Immature natural killer cell (primary cell): Measurements from ENCODE around the gene EPC1. TPM values are rescaled to one million over a fixed set of nuclear protein-coding genes. Genes with fewer than 3 reads are reported as not detected.
"Not testable (repeated sequence)": the region's sequence is repeated elsewhere in the genome, so short reads cannot be mapped to it uniquely, and the experiment has no call there.

Experiments used
- DNase-seq, 3 donors: peaks; one replicate each; pipeline ENCODE4 v3.0.0; 2022; ENCODE audit warnings: mixed read lengths in 1 of 3
- H3K27ac Mint-ChIP-seq, 6 donors: one replicate each; pipeline ENCODE4 v1.8.0; 2020; ENCODE audit warnings: mixed read lengths in 6 of 6, mild to moderate bottlenecking in 5 of 6, inconsistent platforms in 4 of 6, moderate library complexity in 3 of 6
- H3K27me3 Mint-ChIP-seq, 3 donors: one replicate each; pipeline ENCODE4 v1.8.0; 2020 to 2021; ENCODE audit warnings: low read depth in 3 of 3, mild to moderate bottlenecking in 3 of 3, mixed read lengths in 3 of 3, moderate library complexity in 3 of 3, inconsistent platforms in 1 of 3
- H3K36me3 Mint-ChIP-seq, 3 donors: one replicate each; pipeline ENCODE4 v1.8.0; 2020; ENCODE audit warnings: mixed read lengths in 3 of 3, inconsistent platforms in 2 of 3, mild to moderate bottlenecking in 2 of 3
- H3K4me1 Mint-ChIP-seq, 2 donors: one replicate each; pipeline ENCODE4 v1.8.0; 2020; ENCODE audit warnings: inconsistent platforms in 2 of 2, mild to moderate bottlenecking in 2 of 2, mixed read lengths in 2 of 2, moderate library complexity in 1 of 2
- H3K4me3 Mint-ChIP-seq, 5 donors: one replicate each; pipeline ENCODE4 v1.8.0; 2020; ENCODE audit warnings: mild to moderate bottlenecking in 5 of 5, mixed read lengths in 5 of 5, inconsistent platforms in 3 of 5, moderate library complexity in 3 of 5
- H3K9me3 Mint-ChIP-seq, 6 donors: one replicate each; pipeline ENCODE4 v1.8.0; 2020; ENCODE audit warnings: mild to moderate bottlenecking in 6 of 6, mixed read lengths in 6 of 6, inconsistent platforms in 4 of 6, moderate library complexity in 3 of 6
- polyA plus RNA-seq, 3 donors: library from polyadenylated mRNA; unstranded; fragments of 300-500 nt; fragmentation: Illumina TruSeq; gene quantifications; one replicate each; pipeline ENCODE4 v1.2.3, GENCODE V29; 2021

Gene EPC1
- polyA plus RNA-seq, 3 donors from 2014 or later, result 43.1 to 63.4 (median 50.5) TPM

DNA sequence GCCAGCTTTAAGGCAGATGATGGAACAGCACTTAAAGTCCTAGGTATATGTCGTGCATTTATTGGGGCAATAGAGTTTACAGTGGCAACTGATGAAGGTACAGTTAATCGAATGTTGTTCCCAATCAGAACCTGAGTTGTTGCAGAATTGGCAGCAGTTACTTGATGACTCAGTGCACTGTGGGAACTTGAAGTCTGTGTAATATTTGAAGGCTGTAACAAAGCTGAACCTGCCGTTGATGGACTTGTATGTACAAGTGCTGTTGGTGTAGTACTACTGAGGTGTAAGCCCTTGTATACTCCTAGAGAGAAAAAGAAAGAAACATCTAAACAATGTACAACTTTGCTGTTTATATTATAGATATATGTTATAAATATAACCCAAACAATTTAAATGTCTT is 75.3 kb downstream of the EPC1 start:
- peak overlapping the region in 1 of 6 donors; percentile 53 for H3K27ac Mint-ChIP-seq
- H3K36me3 Mint-ChIP-seq, result peaks cover 0 to 49% (median 35%) of the 10 kb centered on the region in 3 donors
- H3K4me1 Mint-ChIP-seq, result peaks cover 10 to 52% of the 10 kb centered on the region in 2 donors
- peaks cover 2 to 5% (median 2%) of the 10 kb centered on the region in 3 donors for H3K27me3 Mint-ChIP-seq
- DNase-seq, result no peak
- H3K9me3 Mint-ChIP-seq, result no peaks in the 10 kb centered on the region
- H3K4me3 Mint-ChIP-seq, result no peak overlapping the region

DNA sequence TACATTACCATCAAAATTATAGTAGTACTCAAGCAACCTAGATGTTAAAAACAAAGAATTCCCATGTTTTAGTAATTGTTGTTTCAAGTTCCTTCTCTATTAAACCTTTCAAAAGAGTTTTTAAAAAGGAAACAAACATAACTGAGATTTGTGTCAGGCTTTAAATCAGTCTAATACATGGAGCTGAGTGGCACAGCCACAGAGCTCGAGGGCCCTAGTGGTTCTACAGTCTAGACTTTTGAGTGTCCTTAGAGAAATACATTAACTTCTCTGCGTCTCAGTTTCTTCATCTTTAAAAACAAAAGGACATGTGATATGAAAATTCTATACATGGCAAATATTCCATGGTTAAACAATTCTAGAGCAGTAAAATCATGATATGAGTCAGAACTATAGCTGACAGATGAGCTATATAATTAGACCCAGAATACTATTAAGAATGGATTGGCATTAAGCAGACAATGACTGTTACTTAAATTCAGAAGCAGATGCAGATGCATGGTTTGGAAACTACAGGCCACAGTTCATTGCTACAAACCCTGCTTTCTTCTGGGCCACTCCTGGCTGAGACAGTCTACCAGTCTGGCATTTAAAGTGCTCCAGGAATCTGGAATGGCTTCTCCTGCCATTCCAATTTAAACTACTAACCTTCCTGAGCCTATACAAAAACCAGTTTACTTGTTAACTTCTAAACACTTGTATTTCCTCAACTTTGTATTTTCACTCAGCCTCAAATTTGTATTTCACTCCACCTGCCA is 77.4 kb downstream of the EPC1 start:
- Mint-ChIP-seq H3K36me3 (peaks cover 0 to 49% (median 31%) of the 10 kb centered on the region in 3 donors), H3K9me3 (no peaks in the 10 kb centered on the region), H3K27ac (peak overlapping the region in 4 of 6 donors; percentile 1 to 51 (median 42)), H3K4me1 (peaks cover 6 to 43% of the 10 kb centered on the region in 2 donors), H3K4me3 (no peak overlapping the region), H3K27me3 (peaks cover 2 to 5% (median 3%) of the 10 kb centered on the region in 3 donors)
- no peak for DNase-seq

DNA sequence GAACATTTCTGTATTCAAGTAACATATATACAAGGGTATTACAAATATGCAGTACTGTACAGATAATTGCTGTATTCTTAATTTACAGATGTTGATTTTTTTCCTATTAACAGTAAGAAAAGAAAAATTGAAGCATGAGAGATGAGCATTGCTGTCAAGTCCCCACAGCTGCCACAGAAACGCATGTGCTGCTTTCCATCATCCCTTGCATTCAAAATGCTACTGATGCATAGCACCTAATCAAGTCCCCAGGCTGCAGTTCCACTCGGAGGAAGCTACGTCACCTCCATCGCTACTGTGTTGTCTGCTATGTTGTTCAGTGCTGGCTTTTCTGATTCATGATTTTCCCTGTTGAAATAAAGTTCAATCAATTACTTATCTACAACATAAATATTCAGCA is 78.2 kb downstream of the EPC1 start:
- Mint-ChIP-seq H3K4me3 (no peak overlapping the region), H3K27me3 (peaks cover 2 to 5% (median 3%) of the 10 kb centered on the region in 3 donors), H3K9me3 (no peaks in the 10 kb centered on the region), H3K36me3 (peaks cover 0 to 49% (median 30%) of the 10 kb centered on the region in 3 donors), H3K27ac (peak overlapping the region in 1 of 6 donors; percentile 34), H3K4me1 (peaks cover 5 to 36% of the 10 kb centered on the region in 2 donors)
- no peak for DNase-seq

DNA sequence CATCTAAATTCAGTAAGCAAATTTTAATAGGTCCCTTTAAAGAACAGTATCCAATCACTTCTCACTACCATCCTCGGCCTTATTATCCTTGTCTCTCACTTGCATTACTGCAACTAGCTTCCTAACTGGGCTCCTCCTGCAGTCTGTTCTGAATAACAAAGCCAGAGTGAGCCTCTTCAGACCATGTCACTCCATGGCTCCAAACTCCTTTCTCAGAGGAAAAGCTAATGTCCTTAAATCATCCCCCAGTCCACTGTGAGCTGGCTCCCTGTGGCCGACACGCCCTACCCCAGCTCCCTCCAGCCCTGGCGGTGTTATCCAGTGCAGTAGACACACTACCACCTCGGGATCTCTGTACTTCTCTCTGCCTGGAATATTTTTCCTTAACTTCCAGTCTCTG is 80.0 kb downstream of the EPC1 start:
- peaks cover 0 to 41% (median 30%) of the 10 kb centered on the region in 3 donors for H3K36me3 Mint-ChIP-seq
- peak overlapping the region in 5 of 6 donors; percentile 25 to 80 (median 55) for H3K27ac Mint-ChIP-seq
- no peaks in the 10 kb centered on the region for H3K9me3 Mint-ChIP-seq
- peaks cover 13 to 36% of the 10 kb centered on the region in 2 donors for H3K4me1 Mint-ChIP-seq
- peaks cover 2 to 5% (median 3%) of the 10 kb centered on the region in 3 donors for H3K27me3 Mint-ChIP-seq
- DNase-seq, result no peak
- no peak overlapping the region for H3K4me3 Mint-ChIP-seq

DNA sequence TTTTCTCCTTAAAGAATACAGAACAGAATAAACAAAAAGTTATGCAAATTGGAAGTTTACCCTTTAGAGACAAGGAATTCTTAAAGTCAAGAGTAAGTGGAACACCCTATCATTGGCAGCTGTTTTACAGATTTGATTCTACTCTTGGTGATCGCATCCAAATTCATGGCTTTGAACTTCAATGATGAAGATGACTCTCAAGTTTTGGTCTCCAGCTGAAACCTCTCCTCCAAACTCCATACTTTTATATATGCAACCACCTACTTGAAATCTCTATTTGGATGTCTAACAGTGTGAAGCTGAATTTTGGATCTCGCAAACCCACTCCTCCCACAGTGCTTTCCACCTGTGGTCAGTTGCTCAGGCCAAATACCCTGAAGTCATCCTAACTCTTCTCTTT is 80.4 kb downstream of the EPC1 start:
- no peak overlapping the region for H3K4me3 Mint-ChIP-seq
- peaks cover 13 to 36% of the 10 kb centered on the region in 2 donors for H3K4me1 Mint-ChIP-seq
- H3K27me3 Mint-ChIP-seq, result peaks cover 2 to 5% (median 3%) of the 10 kb centered on the region in 3 donors
- H3K36me3 Mint-ChIP-seq, result peaks cover 0 to 37% (median 26%) of the 10 kb centered on the region in 3 donors
- no peak for DNase-seq
- H3K27ac Mint-ChIP-seq, result peak overlapping the region in 3 of 6 donors; percentile 25 to 65 (median 55)
- H3K9me3 Mint-ChIP-seq, result no peaks in the 10 kb centered on the region

DNA sequence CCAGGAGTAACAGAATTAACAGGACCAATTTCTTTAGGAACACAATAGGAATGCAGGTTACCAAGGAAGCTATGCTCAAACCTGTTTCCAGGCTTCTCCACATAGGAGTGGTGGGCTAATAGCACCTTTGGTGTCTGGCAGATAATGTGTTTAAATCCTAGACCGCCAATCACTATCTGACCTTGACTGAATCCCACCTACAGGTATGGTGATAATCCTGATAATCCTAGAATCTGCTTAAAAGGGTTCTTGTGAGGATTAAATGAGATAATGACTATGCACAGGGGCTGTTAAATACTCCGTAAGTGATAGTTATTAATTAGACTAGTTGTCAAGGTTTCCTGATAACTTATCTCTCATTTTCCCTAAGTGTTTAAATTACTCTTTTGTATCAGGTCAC is 81.2 kb downstream of the EPC1 start:
- no peak for DNase-seq
- H3K27ac Mint-ChIP-seq, result peak overlapping the region in 1 of 6 donors; percentile 17
- peaks cover 13 to 36% of the 10 kb centered on the region in 2 donors for H3K4me1 Mint-ChIP-seq
- H3K27me3 Mint-ChIP-seq, result peaks cover 2 to 5% (median 3%) of the 10 kb centered on the region in 3 donors
- H3K9me3 Mint-ChIP-seq, result no peaks in the 10 kb centered on the region
- H3K36me3 Mint-ChIP-seq, result peaks cover 0 to 29% (median 21%) of the 10 kb centered on the region in 3 donors
- H3K4me3 Mint-ChIP-seq, result no peak overlapping the region

DNA sequence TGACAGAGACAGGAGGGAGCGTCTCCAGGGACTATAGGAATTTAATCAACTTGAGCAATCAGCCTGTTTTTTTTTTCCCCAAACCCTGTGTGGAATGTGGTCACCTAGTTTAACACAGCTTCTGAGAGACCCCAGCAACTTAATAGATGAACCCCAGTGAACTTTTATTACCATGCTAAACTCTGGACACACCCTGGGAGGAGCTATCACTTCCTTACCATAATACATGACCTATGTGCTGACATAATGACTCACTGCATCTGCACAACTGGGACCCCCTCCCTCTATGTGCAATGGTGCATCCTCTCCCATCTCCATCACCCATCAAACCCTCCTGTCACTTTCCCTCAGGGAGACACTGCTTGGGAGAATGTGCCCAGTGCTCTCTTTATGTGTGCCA is 83.7 kb downstream of the EPC1 start:
- no peak overlapping the region for H3K4me3 Mint-ChIP-seq
- H3K36me3 Mint-ChIP-seq, result peaks cover 0 to 11% (median 10%) of the 10 kb centered on the region in 3 donors
- DNase-seq, result no peak
- peak overlapping the region in 3 of 6 donors; percentile 6 to 77 (median 21) for H3K27ac Mint-ChIP-seq
- H3K4me1 Mint-ChIP-seq, result peaks cover 13 to 18% of the 10 kb centered on the region in 2 donors
- no peaks in the 10 kb centered on the region for H3K9me3 Mint-ChIP-seq
- peaks cover 0 to 5% (median 5%) of the 10 kb centered on the region in 3 donors for H3K27me3 Mint-ChIP-seq

DNA sequence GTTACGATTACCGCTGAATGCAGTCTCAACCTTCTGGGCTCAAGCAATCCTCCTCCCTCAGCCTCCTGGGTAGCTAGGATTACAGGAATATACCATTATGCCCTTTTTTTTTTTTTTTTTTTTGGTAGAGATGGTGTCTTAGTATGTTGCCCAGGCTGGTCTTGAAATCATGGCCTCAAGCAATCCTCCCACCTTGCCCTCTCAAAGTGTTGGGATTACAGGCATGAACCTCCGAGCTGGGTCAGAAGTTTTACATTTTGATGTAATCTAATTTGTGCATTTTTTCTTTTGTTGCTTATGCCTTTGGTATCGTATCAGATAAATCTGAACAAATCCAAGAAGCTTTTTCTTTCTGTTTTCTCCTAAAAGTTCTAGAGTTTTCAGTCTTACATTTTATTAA is 87.4 kb downstream of the EPC1 start:
- Mint-ChIP-seq H3K9me3 (no peaks in the 10 kb centered on the region), H3K4me1 (peaks cover 15 to 20% of the 10 kb centered on the region in 2 donors), H3K27me3 (peaks cover 0 to 7% (median 0%) of the 10 kb centered on the region in 3 donors), H3K4me3 (no peak overlapping the region), H3K27ac (no peak overlapping the region), H3K36me3 (no peaks in the 10 kb centered on the region)
- no peak for DNase-seq

DNA sequence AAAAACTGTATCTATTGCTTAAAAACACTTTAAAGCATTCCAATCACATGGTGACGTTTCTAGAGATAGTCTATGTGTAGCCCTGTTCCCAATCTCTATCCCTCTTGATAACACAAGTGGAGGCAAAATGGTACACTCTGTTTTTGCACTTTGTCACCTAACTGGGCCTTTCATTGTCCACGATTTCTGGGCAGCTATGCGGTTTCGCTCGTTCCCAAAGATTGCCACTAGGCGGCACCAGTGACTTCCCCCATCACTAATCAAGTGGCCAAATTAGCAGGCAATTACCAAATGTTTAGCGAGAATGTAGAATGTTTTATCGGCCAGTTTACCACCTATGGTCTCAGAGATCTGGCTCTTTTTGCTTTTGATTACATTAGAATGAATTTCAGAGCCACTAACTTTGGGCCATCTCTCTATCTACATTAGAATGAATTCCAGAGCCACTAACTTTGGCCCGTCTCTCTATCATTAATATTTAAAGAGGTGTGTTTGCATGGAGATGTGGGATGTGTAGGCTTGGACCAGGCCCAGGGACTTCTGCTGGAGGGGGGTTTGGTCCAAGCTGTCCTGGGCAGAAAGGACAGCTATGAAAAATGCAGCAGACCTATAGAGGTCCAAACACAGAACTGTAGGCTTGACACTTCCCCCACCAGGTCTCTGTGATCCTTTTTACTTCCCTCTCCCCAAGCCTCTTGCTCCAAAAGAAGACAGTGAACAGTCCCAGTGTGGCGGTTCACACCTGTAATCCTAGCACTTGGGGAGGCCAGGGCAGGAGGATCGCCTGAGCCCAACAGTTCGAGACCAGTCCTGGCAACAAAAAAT is 90.1 kb downstream of the EPC1 start:
- Mint-ChIP-seq H3K27me3 (peaks cover 0 to 7% (median 0%) of the 10 kb centered on the region in 3 donors), H3K36me3 (no peaks in the 10 kb centered on the region), H3K27ac (peak overlapping the region in 1 of 6 donors; percentile 8), H3K4me1 (peaks cover 5 to 7% of the 10 kb centered on the region in 2 donors), H3K4me3 (no peak overlapping the region), H3K9me3 (no peaks in the 10 kb centered on the region)
- peak; percentile 62 to 74 (median 67) for DNase-seq

DNA sequence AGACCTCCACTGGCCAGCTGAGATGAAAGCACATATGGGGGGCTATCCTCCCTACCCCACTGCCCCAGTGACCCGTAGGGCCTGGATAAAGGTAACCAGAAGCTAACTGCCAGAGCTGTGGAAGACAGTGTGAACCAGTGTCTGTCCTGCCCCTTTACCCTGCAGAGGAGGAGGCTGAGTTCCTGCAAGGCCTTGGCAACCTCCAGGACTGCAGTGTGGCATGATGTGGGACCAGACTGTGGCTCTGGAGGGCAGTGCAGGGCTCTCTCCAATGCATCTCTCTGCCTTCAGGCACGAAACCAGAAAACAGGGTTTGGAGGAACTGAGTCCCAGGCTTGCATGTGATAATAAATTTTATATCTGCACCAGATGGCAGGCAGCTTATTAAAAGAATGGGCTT is 93.1 kb downstream of the EPC1 start:
- no peak overlapping the region for H3K4me3 Mint-ChIP-seq
- no peak overlapping the region for H3K27ac Mint-ChIP-seq
- no peak for DNase-seq
- H3K4me1 Mint-ChIP-seq, result peaks cover 5 to 7% of the 10 kb centered on the region in 2 donors
- peaks cover 1 to 7% (median 2%) of the 10 kb centered on the region in 3 donors for H3K27me3 Mint-ChIP-seq
- H3K9me3 Mint-ChIP-seq, result no peaks in the 10 kb centered on the region
- no peaks in the 10 kb centered on the region for H3K36me3 Mint-ChIP-seq

DNA sequence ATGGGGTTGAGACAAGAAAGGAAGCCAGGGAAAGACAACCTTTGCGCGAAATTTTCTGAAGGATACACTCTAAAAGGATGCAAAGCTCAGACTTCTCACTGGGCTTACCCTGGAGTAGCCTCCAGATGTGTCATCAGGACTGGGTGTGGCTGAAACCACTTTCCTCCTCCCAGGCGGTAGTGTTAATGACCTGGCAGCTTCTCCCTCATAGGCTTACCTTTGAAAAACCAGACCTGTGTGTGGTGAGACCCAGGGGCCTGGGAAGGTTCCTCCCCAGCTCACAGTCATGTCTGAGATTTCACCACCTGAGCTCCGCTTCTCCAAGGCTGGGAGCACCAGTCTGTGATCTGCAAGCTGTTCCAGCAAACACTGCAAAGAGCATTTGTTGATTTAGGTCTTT is 93.7 kb downstream of the EPC1 start:
- peaks cover 2 to 4% (median 2%) of the 10 kb centered on the region in 3 donors for H3K27me3 Mint-ChIP-seq
- H3K36me3 Mint-ChIP-seq, result no peaks in the 10 kb centered on the region
- no peak overlapping the region for H3K4me3 Mint-ChIP-seq
- DNase-seq, result no peak
- peaks cover 5 to 7% of the 10 kb centered on the region in 2 donors for H3K4me1 Mint-ChIP-seq
- H3K27ac Mint-ChIP-seq, result no peak overlapping the region
- H3K9me3 Mint-ChIP-seq, result no peaks in the 10 kb centered on the region

DNA sequence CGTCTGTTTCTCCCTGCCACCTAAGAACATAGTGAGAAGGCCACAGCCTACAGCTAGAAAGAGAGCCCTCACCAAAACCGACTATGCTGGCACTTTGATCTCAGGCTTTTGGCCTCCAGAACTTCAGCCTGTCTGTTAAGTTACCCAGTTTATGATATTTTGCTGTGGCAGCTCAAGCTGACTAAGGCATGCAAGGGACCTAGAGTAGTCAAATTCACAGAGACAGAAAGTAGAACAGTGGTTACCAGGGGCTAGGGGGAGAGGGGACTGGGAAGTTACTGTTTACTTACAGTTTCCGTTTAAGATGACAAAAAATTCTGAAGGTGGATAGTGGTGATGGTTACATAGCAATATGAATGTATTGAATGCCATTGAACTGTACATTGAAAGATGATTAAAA is 96.5 kb downstream of the EPC1 start:
- not testable (repeated sequence) for H3K36me3 Mint-ChIP-seq, H3K4me1 Mint-ChIP-seq, H3K27ac Mint-ChIP-seq, H3K9me3 Mint-ChIP-seq, H3K4me3 Mint-ChIP-seq, H3K27me3 Mint-ChIP-seq, DNase-seq

DNA sequence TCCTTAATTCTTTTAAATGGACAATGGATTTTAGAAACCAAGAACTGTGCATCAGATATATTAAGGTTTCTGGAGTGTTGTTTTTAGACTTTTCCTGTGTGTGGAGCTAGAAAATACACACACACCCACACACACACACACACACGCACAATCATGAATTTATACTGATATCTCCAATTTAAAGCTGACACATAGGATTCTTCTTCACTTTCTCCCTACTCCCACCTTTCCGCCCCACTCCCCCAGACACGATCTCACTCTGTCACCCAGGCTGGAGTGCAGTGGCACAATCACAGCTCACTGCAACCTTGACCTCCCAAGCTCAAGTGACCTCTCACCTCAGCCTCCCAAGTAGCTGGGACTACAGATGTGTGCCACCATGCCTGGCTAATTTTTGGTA is 100.3 kb downstream of the EPC1 start:
- Mint-ChIP-seq H3K27ac (no peak overlapping the region), H3K9me3 (no peaks in the 10 kb centered on the region), H3K36me3 (no peaks in the 10 kb centered on the region), H3K4me1 (no peaks in the 10 kb centered on the region), H3K27me3 (peaks cover 2 to 6% (median 2%) of the 10 kb centered on the region in 3 donors), H3K4me3 (no peak overlapping the region)
- DNase-seq, result no peak

DNA sequence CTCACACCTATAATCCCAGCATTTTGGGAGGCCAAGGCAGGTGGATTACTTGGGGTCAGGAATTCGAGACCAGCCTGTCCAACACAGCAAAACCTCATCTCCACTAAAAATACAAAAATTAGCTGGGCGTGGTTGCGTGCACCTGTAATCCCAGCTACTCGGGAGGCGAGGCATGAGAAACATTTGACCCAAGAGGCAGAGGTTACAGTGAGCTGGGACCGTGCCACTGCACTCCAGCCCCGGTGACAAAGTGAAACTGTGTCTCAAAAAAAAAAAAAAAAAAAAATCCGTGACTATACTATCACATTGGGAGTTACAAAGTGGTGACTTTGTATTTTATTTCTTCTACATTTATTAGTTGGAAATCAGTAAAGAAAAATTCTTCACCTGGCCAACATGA is 101.2 kb downstream of the EPC1 start:
- DNase-seq, result no peak
- Mint-ChIP-seq H3K36me3 (no peaks in the 10 kb centered on the region), H3K4me3 (no peak overlapping the region), H3K27ac (no peak overlapping the region), H3K9me3 (no peaks in the 10 kb centered on the region), H3K27me3 (peaks cover 2 to 6% (median 2%) of the 10 kb centered on the region in 3 donors), H3K4me1 (no peaks in the 10 kb centered on the region)
